ENCODE measurements around the gene BABAM2. TPM values are rescaled to one million over a fixed set of nuclear protein-coding genes. Genes with fewer than 3 reads are reported as not detected.

BABAM2 gene
- polyA plus RNA-seq, 3 donors, result 33.2 to 52.8 (median 49.3) TPM

DNA sequence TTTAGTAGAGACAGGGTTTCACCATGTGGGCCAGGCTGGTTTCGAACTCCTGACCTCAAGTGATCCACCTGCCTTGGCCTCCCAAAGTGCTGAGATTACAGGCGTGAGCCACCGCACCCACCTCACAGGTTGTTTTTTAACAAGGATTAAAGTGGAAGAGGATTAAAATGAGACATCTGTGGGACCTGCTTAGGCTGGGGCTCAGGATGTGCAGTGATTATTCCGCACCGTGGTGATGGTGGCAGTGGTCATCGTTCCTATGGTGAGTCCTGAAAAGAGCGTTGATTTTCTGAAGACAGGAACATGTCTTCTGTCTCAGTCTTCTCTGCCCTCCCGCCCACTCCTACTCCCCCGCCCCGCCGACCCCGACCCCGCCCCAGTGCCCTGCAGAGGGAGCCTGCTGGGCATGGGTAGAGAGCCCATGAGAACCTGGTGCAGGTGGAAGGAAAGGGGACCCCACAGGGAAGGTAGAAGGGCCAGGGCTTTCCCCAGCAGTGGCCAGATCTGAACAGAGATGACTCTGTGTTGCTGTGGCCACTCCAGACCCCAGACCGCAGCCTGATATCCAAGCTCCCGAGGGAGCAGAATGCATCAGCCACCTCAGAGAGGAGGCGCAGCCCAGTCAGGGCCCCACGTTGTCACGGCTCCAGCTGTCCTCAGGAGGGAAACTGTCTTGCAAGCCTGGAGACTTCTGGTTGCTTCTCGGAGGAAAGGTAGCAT is 467.6 kb downstream of the BABAM2 start:
- Histone ChIP-seq H3K36me3 (replicated peaks in 1 of 2; ENCODE audit: control insufficient read depth in 1 of 2, insufficient read depth in 2 of 2, low read length in 2 of 2) (no peaks in the 10 kb centered on the region), H3K79me2 (ENCODE audit: insufficient read depth, low read length) (no peaks in the 10 kb centered on the region), H3K27me3 (ENCODE audit: control insufficient read depth in 2 of 2, insufficient read depth in 2 of 2, low read length in 2 of 2) (no peaks in the 10 kb centered on the region), H3K9ac (ENCODE audit: insufficient read depth, low read length, poor library complexity, severe bottlenecking) (peak overlapping the region; percentile 25), H3K4me1 (ENCODE audit: control insufficient read depth in 1 of 2, insufficient read depth in 2 of 2, low read length in 2 of 2) (peaks cover 29 to 34% of the 10 kb centered on the region in 2 donors), H3K27ac (ENCODE audit: low read depth in 1 of 2, low read length in 2 of 2) (no peak overlapping the region), H4K20me1 (ENCODE audit: insufficient read depth, low read length) (no peaks in the 10 kb centered on the region), H2AFZ (ENCODE audit: insufficient read depth, low read depth, low read length, poor library complexity, severe bottlenecking) (no peak overlapping the region), H3K9me3 (replicated peaks in 1 of 2; ENCODE audit: control insufficient read depth in 1 of 2, insufficient read depth in 1 of 2, low read length in 2 of 2) (no peaks in the 10 kb centered on the region), H3K4me3 (replicated peaks in 1 of 3; ENCODE audit: low read depth in 2 of 3, low read length in 3 of 3) (no peak overlapping the region), H3K4me2 (replicated peaks; ENCODE audit: extremely low read depth, low read length, poor library complexity, severe bottlenecking) (no peak overlapping the region)
- Mint-ChIP-seq H3K27ac (peak overlapping the region in 6 of 7 donors; percentile 91 to 97 (median 94)), H3K4me1 (peaks cover 54% of the 10 kb centered on the region), H3K36me3 (peaks cover 0 to 20% of the 10 kb centered on the region in 2 donors), H3K4me3 (peak overlapping the region in 1 of 2 donors; percentile 21), H3K27me3 (ENCODE audit: low read depth in 3 of 3) (peaks cover 5 to 24% (median 18%) of the 10 kb centered on the region in 3 donors), H3K9me3 (peaks cover 0 to 5% (median 0%) of the 10 kb centered on the region in 7 donors)
- TF ChIP-seq, protein P1, sequence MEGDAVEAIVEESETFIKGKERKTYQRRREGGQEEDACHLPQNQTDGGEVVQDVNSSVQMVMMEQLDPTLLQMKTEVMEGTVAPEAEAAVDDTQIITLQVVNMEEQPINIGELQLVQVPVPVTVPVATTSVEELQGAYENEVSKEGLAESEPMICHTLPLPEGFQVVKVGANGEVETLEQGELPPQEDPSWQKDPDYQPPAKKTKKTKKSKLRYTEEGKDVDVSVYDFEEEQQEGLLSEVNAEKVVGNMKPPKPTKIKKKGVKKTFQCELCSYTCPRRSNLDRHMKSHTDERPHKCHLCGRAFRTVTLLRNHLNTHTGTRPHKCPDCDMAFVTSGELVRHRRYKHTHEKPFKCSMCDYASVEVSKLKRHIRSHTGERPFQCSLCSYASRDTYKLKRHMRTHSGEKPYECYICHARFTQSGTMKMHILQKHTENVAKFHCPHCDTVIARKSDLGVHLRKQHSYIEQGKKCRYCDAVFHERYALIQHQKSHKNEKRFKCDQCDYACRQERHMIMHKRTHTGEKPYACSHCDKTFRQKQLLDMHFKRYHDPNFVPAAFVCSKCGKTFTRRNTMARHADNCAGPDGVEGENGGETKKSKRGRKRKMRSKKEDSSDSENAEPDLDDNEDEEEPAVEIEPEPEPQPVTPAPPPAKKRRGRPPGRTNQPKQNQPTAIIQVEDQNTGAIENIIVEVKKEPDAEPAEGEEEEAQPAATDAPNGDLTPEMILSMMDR (IDR thresholded peaks at IDR 0.05), result no peak
- DNase-seq, result no peak
- intact Hi-C loops (cut with micrococcal nuclease), result no loop called here
- WGBS (ENCODE audit: insufficient coverage), result 69% methylated on average over 10 of the region's 19 CpGs

DNA sequence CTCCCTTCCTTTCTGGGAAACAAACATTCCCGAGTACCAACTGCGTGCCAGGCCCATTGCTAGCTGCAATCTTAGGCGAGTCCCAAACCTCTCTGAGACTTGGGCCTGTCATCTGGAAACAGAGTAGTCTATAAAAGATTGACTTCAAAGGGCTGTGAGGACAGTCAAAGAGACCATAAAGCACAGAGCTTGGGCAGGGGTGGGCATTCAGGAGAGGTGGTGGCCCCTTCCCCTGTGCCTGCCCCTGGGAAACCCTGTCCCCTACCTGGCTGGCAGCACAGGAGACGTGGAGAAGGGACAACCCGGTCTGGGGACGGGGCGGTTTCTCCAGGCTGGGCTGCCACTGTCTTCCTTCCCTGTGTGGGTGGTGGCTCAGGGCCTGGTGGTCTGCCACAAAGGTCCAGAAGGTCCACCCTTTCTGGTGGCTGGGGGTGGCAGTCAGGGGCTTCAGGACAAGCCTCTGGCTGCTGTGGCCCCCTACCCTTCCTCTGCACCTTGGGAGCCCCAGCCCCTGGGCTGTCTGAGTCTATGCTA is 468.2 kb downstream of the BABAM2 start:
- no peak for DNase-seq
- Mint-ChIP-seq H3K27me3 (ENCODE audit: low read depth in 3 of 3) (peaks cover 5 to 27% (median 18%) of the 10 kb centered on the region in 3 donors), H3K9me3 (peaks cover 0 to 5% (median 0%) of the 10 kb centered on the region in 7 donors), H3K4me1 (peaks cover 54% of the 10 kb centered on the region), H3K27ac (peak overlapping the region; percentile 84 to 97 (median 94)), H3K36me3 (peaks cover 0 to 20% of the 10 kb centered on the region in 2 donors), H3K4me3 (peak overlapping the region; percentile 72 to 83)
- WGBS (ENCODE audit: insufficient coverage), result 62% methylated on average over 5 of the region's 7 CpGs
- H3K27ac ChIP-seq (ENCODE audit: low read depth in 1 of 2, low read length in 2 of 2), result peak overlapping the region; percentile 63 to 80
- H2AFZ ChIP-seq (ENCODE audit: insufficient read depth, low read depth, low read length, poor library complexity, severe bottlenecking), result peak overlapping the region; percentile 36
- H3K4me3 ChIP-seq (replicated peaks in 1 of 3; ENCODE audit: low read depth in 2 of 3, low read length in 3 of 3), result peak overlapping the region in 1 of 3 experiments; percentile 40
- TF ChIP-seq, protein P1 (IDR thresholded peaks at IDR 0.05), result no peak
- H3K9me3 ChIP-seq (replicated peaks in 1 of 2; ENCODE audit: control insufficient read depth in 1 of 2, insufficient read depth in 1 of 2, low read length in 2 of 2), result no peaks in the 10 kb centered on the region
- intact Hi-C loops (cut with micrococcal nuclease), result no loop called here
- peak overlapping the region; percentile 32 for H3K9ac ChIP-seq (ENCODE audit: insufficient read depth, low read length, poor library complexity, severe bottlenecking)
- H4K20me1 ChIP-seq (ENCODE audit: insufficient read depth, low read length), result no peaks in the 10 kb centered on the region
- peak overlapping the region; percentile 43 for H3K4me2 ChIP-seq (replicated peaks; ENCODE audit: extremely low read depth, low read length, poor library complexity, severe bottlenecking)
- no peaks in the 10 kb centered on the region for H3K36me3 ChIP-seq (replicated peaks in 1 of 2; ENCODE audit: control insufficient read depth in 1 of 2, insufficient read depth in 2 of 2, low read length in 2 of 2)
- H3K27me3 ChIP-seq (ENCODE audit: control insufficient read depth in 2 of 2, insufficient read depth in 2 of 2, low read length in 2 of 2), result no peaks in the 10 kb centered on the region
- peaks cover 29 to 34% of the 10 kb centered on the region in 2 donors for H3K4me1 ChIP-seq (ENCODE audit: control insufficient read depth in 1 of 2, insufficient read depth in 2 of 2, low read length in 2 of 2)
- H3K79me2 ChIP-seq (ENCODE audit: insufficient read depth, low read length), result no peaks in the 10 kb centered on the region
